Epithelial cell of proximal tubule (primary cell): ENCODE data around the gene NOTCH4. TPM values are rescaled to one million over a fixed set of nuclear protein-coding genes. Genes with fewer than 3 reads are reported as not detected.

Experiments used
- DNase-seq: peaks from one replicate; pipeline ENCODE4 v3.0.0-alpha.2; 2011; ENCODE audit warnings: low read depth
- H3K4me3 ChIP-seq: 2 replicates; pipeline ENCODE4 v1.5.1; 2011; ENCODE audit warnings: low read depth, mild to moderate bottlenecking, low read length
- CTCF ChIP-seq: conservative IDR thresholded peaks from 2 replicates; pipeline ENCODE4 v1.5.1; 2012; ENCODE audit warnings: low read depth, mild to moderate bottlenecking, low read length
- total RNA-seq: library from RNA; depleted of rRNA; stranded (reverse); fragments of >200 nt; gene quantifications from 2 replicates; pipeline ENCODE4 v1.2.3, GENCODE V29; 2015

NOTCH4 gene
- total RNA-seq, 1 donor from 2014 or later, result 3.3 TPM

- TF ChIP-seq CTCF, result no peak
- H3K4me3 ChIP-seq, result no peak within 1 kb of the TSS
- no peak for DNase-seq
Measured at GRCh38 chr6:32184084-32184640, 39.7 kb downstream of the NOTCH4 start, which contains the start of gene AGER. TSS of gene AGER (minus strand) at chr6:32184253. CDS start at chr6:32184222, 31 bp downstream.

GRCh38 chr6:32183483-32184083 lies 40.3 kb downstream of the NOTCH4 start:
- no peak for TF ChIP-seq CTCF
- DNase-seq, result no peak

GRCh38 chr6:32183030-32183429 lies 40.8 kb downstream of the NOTCH4 start:
- H3K4me3 ChIP-seq, result no peak overlapping the region
- no peak for TF ChIP-seq CTCF
- DNase-seq, result no peak

More at GRCh38 chr6:32183483-32184083, 40.3 kb downstream of the NOTCH4 start:
- H3K4me3 ChIP-seq, result no peak overlapping the region

GRCh38 chr6:32182555-32182981 lies 41.3 kb downstream of the NOTCH4 start:
- TF ChIP-seq CTCF, result no peak
- H3K4me3 ChIP-seq, result no peak overlapping the region
- DNase-seq, result no peak

GRCh38 chr6:32181915-32182529 lies 41.8 kb downstream of the NOTCH4 start:
- no peak for TF ChIP-seq CTCF
- DNase-seq, result no peak
- no peak overlapping the region for H3K4me3 ChIP-seq

- no peak overlapping the region for H3K4me3 ChIP-seq
- DNase-seq, result no peak
- TF ChIP-seq CTCF, result no peak
Measured at GRCh38 chr6:32181148-32181702, 42.6 kb downstream of the NOTCH4 start.
